ENCODE measurements around the gene OGFOD3. TPM values are rescaled to one million over a fixed set of nuclear protein-coding genes. Genes with fewer than 3 reads are reported as not detected.

The OGFOD3 gene
- total RNA-seq, 2 donors from 2014 or later: 15.8 to 16.5 TPM

Other genes with a start within 250 kb of the OGFOD3 start
- 10 to 100 TPM; 79.1 to 89.0 TPM for gene CCDC57, start 205.7 kb downstream of the OGFOD3 start, total RNA-seq
- gene SLC16A3, start 189.5 kb downstream of the OGFOD3 start, total RNA-seq: 10 to 100 TPM; 47.2 to 56.2 TPM
- gene CSNK1D, start 144.9 kb downstream of the OGFOD3 start, total RNA-seq: 100 to 1,000 TPM; 218 to 273 TPM
- gene CD7, start 101.0 kb downstream of the OGFOD3 start, total RNA-seq: 100 to 1,000 TPM; 119 to 122 TPM
- 1 to 10 TPM; 4.4 to 6.0 TPM for gene SECTM1, start 84.8 kb downstream of the OGFOD3 start, total RNA-seq
- not detected for gene TEX19, start 59.3 kb downstream of the OGFOD3 start, total RNA-seq
- not detected for gene UTS2R, start 46.8 kb downstream of the OGFOD3 start, total RNA-seq
- gene HEXD, start 239 bp downstream of the OGFOD3 start, total RNA-seq: 10 to 100 TPM; 32.2 to 33.4 TPM
- gene CYBC1, start 32.2 kb upstream of the OGFOD3 start, total RNA-seq: 100 to 1,000 TPM; 110 to 121 TPM
- 10 to 100 TPM; 86.2 to 94.4 TPM for gene NARF, start 40.2 kb upstream of the OGFOD3 start, total RNA-seq
- gene FOXK2, start 101.1 kb upstream of the OGFOD3 start, total RNA-seq: 10 to 100 TPM; 41.5 to 42.7 TPM
- 10 to 100 TPM; 65.6 to 67.1 TPM for gene WDR45B, start 229.9 kb upstream of the OGFOD3 start, total RNA-seq